ENCODE measurements around the gene MAFG.

Gene MAFG

DNA sequence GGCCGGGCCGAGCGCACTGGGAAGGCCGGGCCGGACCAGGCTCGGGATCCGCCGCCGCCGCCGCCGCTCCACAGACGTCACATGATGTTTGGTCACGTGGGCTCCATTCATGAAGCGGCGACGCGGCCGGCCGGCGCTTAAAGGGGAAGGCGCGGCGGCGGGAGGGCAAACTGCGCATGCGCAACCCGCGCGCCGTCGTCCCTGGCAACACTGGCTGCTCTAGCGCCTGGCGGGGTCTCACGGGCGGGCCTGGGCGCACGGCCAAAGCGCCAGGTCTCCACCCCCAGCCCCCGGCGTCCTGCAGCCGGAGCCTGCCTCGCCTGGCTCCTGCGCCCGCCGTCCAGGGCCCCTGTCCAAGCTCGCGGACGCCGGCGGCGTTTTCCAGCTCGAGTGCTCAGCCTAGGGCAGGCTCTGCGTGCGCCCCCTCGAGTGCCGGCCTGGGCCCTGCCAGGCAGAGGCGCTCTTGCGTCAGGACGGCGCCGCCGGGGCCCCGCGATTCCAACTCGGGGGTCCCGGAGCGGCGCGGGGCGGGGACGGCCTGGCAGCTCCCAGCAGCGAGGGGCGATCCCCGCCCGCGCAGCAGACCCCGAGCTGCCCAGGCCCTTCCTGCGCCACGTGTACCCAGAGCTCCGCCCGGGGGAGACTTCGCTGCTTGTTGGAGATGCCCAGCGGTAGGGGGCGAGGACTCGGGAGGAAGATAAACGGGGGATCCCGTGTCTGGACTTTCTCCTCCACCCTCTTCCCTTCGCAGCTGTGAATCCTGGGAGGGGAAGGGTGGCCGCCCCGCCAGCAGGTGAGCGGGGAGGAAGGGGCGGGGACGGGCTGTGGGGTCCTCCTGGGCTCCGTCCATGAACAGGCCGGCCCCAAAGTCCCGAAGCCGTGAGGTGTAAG lies at the start of gene MAFG:
Gene MAFG, minus strand, starts transcription at position 83 of the 891 bp plus-strand sequence. CDS start 4,550 bp downstream, outside the sequence.
- peak; percentile 86 for DNase-seq (ENCODE audit: low spot score)

DNA sequence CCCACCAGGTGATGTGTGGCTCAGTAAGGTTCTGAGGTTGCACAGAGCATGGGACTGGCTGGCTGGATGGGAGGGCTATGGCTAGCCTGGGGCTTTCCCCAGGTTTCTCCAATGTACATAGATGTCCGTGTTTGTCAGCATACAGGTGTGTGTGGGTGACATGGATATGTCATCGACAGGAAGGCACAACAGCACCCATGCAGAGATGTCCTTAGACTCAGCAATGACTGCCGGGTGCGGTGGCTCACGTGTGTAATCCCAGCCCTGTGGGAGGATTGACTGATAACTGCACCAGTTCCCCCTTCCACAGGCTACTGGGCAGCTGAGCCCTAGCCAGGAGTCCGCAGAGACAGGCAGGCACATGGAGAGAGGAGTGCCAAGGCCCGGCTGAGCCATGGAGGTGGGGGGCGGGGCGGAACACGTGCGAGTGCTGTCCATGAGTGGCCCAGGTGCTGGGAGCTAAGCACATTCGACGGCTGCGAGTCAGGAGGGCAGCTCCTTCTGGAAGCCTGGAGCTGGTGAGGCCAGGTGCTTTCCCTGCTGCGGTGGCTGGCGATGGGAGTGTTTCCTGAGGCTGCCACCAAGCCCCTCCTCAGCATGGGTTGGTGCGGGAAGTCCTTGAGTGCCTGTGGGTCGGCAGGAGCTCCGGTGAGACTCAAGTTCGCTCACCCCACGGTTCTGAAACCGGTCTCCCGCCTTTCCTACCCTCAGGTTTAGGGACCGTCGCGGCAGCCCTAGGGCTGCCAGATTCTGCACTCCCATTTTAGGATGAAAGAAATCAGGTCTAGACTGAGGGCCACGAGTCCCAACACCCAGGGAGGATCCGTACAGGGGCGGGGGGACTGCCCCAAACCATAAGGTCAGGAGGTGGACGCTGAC lies 49.0 kb upstream of the MAFG start:
- DNase-seq (ENCODE audit: low spot score) = peak; percentile 12

DNA sequence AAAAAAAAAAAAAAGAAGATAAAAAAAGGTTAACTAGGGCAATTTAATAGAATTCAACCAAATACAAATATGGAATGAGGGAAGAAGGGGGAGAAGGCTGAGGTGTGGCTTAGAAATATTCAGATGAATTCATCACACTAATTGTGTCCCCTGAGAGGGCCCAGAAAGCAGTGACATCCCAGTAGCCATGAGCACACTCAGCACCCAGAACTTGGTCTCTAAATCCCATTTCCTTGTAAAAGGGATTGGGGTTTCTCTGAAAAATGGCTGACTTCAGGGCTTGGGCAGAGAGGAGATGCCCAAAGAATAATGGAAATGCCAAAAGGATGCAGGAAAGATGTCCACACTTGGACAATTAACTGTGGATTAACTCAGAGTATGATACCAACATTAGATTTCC lies 45.9 kb upstream of the MAFG start:
- no peak for DNase-seq (ENCODE audit: low spot score)

DNA sequence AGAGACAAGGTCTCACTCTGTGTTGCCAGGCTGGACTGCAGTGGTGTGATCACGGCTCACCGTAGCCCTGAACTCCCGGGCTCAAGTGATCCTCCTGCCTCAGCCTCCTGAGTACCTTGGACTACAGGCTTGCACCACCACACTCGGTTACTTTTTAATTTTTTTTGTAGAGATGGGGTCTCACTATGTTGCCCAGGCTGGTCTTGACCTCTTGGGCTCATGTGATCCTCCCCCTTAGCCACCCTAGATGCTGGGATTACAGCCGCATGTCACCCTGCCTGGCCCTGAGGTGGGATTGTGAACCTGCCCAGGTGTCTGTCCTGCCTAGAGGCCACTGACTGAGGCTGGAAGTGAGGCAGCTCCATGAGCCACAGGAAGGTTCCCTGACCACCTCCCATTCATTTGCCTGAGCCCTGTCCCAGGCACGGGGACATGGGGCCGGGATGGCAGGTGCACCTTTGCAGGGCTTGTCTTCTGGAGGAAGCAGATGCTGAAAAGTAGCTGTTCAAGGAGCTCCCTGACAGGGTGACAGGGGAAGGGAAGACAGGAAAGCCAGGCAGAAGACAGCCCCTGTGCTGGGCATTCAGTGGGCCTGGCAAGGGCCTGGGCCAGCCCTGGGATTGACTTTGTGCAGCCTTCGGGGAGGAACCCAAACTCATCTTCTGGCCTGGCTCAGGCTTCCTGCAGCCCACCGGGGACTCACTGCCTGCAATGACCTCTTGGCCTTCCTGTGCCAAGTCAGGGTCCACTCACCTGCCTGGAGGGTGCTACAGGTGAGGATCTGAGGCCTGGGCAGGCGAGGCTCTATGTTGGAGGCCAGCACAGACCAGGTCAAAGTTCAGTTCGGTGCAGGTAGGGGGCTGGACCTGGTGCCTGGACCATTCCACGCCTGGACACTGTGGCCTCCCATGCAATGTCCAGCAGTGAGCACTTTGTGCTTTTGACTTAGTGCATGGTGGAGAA lies 41.6 kb upstream of the MAFG start:
- no peak for DNase-seq (ENCODE audit: low spot score)

DNA sequence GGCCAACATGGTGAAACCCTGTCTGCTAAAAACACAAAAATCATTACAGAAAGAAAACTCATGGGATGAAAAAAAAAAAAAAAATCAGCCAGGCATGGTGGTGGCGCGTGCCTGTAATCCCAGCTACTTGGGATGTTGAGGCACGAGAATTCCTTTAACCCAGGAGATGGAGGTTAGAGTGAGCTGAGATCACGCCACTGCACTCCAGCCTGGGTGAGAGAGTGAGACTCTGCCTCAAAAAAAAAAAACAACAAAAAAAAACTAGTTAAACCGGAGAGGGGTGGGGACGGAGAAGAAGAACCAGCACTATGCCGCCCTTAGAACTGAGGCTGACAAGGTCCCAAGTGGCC lies 40.8 kb upstream of the MAFG start:
- DNase-seq (ENCODE audit: low spot score) = no peak

DNA sequence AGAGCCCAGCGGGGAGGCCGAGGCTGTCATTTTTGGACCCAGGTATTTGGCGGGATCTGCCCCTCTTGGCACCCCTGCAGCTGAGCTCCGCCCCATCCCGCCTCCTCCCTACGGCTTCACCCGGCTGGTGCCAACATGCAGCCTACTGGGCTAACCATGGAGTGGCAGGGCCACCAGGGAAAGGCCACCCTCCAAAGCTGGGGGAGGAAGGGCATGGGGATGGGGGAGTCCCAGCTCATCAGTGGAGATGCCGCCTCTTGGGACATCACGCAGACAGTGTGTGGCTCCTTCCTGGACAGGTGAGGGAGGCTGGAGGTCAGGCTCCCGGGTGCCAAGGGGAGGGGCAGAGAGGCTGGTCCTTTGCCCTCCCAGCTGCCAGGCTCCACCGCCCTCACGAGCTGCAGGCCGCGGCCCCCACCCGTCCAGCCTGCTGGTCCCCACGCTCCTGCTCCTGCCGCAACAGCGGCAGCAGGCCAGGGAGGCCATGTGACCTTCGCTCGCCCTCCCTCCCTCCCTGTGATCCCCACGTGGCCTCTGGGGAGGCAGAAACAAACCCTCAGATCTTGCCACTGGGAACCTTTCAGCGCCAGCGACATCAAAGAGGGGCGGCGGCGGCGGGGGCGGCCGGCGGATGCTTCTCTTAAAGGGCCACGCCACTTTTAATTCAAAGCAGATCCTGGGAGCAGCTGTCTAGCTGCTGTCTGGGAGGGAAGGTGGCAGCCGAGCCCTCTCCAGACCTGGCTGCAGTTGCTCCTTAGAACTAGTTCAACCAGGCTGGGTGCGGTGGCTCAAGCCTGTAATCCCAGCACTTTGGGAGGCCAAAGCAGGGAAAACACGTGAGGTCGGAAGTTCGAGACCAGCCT lies 40.2 kb upstream of the MAFG start:
- DNase-seq (ENCODE audit: low spot score) = peak; percentile 88

DNA sequence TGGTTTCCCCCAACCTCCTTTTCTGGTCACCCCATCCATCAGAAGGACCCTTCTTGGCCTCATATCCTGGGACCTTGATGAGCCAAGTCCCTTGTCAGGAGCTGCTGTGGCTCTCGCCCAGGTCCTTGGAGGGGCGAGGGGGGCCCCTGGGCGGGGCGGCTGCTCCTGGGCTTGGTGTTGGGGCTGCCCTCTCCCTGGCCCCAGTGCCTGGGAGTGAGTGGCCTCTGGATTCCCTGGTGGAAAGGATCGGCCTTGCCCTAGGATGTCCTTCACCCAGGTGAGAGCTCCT lies 39.7 kb upstream of the MAFG start:
- no peak for DNase-seq (ENCODE audit: low spot score)

DNA sequence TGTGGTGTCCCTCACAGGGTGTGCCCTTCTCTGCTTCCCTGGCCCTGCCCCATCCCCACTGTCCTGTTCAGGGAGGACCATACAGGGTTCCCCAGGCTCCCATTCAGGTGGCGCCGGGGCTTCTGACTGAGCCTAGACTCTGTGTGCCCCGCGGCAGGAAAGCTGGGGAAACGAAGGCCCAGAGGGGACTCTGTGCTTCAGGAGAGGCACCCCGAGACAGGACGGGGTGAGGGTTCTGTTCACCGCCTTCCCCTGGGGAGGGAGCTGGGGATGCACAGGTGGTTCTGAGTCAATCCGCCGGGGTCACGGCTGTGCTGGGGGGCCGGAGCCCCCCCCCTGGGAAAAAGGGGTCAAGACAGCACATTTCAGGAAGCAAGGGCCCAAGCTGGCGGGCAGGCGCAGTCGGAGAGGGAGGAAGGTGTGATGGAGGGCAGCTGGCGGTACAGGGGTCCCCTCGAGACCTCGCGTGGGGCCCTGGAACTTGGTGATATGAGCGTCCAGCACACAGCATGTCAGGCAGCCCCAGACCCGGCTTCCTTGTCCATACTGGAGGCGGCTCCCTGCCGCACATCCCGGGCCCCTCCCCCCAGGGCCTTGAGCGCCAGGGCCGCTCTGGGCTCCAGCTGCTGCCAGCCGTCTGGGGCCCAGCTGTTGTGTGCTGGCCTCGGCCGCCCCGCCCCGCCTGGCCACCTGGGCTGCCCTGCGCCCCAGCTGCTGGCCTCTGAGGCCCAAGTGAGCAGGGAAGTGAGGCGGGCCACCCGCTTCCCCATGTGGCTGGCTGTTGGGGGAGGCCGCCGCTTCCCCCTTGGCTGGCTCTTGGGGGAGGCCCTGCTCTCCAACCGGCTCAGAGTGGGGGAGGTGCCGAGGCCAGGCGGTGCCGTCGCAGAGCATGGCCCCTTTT lies 39.1 kb upstream of the MAFG start:
- no peak for DNase-seq (ENCODE audit: low spot score)

DNA sequence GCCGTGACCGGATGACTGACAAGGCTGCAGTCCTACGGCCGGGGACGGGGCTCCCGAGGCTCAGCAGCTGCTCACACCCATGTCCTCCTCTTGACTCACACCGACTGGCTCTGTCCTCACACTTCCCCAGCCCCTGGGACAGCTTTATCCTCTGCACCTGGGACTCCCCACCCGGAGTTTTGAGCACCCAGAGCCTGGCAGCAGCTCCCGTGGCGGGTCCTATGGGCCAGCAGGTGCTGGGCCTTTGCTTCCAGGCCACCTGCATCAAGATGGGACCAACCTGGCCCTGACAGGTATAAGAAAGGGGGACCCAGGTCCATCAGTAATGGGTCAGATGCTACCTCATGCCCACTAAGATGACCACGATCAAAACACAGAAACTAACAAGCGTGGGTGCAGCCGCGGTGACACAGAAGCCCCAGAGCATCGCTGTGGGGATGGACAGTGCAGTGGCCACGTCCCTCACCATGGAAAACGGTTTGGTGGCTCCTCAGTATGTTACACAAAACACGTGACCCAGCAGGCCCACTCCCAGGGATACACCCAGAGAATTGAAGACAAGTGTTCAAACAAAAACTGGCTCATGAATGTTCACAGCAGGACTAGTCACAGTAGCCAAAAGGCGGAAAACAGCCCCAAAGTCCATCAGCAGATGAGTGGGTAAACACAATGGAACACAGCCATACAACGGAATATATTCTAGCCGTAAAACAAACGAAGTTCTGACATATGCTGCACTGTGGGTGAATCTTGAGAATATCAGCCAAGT lies 36.7 kb upstream of the MAFG start:
- DNase-seq (ENCODE audit: low spot score) = no peak

DNA sequence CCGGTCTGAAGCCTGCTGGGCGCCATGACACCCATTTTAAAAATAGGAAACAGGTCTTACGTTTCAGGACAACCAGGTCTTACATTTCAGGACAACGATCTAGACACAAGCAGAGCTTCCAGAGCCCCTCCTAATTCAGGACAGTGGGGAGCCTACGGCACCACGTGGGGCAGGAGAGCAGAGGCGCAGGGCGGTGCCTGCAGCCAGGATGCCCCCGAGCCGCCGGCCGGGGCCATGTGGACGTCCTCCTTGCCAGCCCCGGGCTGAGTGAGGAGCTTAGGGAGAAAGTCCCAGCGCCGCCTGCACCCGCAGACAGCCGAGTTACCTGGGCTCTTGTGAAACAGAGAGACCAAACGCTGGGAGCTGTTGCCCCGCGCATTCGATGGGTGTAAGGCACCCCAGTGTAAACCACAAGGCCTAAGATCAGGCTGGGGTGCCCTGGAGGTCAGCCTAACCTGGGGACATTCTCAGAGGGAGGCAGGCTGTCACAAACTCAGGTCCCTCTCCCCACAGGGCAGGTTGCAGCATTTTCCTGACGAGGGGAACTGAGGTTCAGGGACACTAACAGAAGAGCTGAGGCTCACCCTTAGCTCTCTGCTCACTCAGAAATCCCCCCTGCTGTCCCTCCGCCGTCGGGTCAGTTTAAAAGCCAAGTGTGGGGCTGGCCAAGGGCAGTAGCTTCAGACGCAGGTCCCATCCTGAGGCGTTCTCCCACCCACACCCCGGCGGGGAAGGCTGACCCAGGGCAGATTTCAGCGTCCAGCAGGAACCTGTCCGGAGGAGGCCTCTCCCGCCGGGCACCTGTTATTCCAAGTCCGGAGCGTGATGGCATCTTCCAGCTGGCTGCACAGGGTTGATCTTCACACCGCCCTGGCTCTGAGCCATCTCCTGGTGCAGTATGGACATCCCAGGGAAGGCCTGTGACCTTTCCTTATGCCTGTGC lies 35.2 kb upstream of the MAFG start:
- DNase-seq (ENCODE audit: low spot score) = no peak

DNA sequence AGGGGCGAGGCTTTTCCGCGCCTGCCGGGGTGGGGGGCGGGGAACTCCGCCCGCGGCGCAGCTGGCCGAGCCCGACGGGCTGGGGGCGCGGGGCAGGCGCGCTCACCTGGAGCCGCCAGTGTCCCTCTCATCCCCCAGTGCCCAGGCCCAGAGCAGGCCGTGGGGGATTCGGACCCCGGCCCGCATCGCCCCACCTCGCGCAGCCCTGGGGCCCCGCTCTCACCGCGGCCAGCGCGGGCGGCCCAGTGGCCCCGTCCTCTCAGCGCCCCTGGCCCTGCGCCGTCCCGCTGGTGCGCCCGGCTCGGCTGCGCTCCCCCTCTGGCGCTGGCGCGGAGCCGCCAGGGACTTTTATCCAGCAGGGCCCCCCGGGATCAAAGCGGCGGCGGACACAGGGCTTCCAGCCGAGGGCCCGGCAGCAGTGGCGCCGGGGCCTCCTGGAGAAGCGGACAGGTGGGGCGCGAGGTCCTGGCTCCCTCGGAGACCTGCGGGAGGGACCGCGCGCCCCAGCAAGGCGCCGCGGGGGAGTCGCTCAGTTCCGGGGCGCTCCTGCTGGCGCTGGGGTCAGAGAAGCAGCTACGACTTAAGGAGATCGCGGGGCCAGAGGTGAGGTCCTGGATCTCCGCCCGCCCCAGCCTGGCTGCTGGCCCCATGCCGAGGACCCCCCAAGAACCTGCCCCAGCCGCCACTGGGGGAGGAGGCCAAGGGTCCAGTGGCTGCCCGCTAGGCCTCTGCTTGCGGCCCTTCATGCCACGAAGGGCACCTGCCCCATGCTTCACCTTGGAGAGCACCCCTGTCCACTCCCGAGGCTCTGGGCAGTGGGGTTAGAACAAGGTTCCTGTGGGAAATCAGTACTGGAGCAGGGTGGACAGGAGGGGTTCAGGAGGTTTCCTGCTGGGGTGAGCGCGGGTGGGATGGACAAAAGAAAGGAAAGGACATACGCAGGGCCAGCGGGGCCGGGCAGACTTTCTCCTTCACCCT lies 34.3 kb upstream of the MAFG start:
- DNase-seq (ENCODE audit: low spot score) = no peak

DNA sequence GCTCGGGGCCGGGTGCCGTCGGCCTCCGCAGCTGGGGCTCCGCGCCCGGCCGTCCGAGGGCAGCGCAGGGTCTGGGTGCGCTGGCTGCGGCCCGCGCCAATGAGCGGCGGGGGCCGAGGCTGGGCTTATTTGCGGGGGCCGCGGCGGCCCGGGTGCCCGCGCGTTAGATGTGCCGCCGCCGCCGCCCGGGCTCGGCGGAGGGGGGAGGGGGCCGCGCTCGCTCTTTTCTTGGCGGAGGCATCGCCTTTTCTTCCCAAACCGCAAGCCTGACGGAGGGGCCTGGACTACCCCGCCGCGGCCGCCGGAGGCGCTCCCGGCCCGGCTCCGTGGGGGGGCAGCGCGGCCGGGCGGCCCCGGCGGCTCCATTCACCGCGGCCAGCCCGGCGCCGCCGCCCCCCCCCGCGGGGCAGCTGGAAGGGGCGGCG lies 33.6 kb upstream of the MAFG start, which contains the start of gene NOTUM:
Gene NOTUM, minus strand, starts transcription at position 101 of the 425 bp plus-strand sequence. CDS start 278 bp downstream, outside the sequence.
- DNase-seq (ENCODE audit: low spot score) = no peak

DNA sequence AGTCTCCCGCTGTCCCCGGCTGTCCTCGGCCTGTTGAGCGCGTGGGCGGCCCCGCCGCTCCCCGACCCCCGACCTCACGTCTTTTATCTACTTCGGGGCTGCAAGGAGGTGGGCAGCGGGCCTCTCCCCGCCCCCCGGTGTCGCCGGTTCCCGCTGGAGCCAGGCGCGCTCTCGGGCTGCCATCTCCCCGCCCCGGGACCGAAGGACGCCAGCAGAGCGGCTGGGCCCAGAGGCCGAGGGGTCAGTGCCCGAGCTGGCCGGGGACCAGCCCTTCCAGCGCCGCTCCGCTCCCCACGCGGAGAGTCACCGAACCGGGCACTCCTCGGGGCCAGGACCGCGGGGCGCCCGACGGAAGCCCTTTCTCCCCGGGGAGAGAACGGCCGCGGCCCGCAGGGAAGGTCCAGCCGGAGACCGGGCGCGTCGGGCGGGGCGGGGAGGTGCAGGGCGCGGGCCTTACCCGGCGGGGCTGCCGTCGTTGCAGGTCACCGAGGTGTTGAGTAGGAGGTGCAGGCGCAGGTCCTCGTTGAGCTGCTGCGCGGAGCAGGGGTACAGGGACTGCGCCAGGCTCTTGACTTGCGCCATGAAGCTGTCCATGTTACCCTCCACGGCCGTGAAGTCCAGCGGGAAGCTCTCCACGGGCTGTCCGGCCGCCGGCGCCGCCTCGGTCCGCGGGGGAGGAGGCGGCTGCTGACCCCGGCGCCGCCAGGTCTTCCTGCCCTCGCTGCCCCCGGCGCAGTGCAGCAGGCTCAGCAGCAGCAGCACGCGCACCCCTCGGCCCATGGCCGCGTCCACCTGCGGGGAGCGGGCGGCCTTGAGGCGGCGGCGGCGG lies 32.8 kb upstream of the MAFG start:
- DNase-seq (ENCODE audit: low spot score) = no peak

DNA sequence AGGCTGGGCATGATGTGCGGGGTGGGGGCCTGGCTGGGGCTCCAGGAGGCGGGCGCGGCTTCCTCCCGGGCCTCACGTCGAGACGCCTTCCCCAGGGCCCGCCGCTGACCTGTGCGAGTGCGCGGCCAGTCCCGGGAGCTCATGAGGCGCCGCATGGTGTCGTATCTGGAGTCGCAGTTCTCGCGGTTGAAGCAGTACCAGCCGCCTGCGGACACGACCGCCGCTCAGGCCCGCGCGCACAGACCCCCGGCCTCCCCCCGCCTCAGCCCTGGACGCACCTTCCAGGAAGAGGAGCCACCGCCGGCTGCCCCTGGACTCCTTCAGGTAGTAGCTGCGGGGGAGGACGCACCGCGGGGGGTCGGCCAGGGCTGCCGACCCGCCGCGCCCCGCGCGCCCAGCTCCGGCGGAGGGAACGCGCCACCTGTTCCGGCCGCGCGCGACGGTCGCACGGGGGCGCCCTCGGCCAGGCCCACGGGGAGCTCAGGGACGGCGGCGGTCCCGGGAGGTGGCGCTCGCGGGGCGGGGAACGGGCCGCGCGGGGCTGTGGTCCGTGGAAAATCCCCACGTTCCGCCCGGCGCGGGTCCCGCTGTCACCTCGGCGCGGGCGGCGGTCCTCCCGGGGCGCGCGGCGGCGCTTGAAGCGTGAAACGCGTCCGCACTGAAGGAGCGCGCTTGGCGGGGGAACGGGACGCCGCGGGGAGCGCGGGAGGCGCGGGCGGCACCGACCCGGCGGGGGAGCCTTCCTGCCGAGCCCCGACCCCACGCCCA lies 32.0 kb upstream of the MAFG start:
- peak; percentile 79 for DNase-seq (ENCODE audit: low spot score)

Data from CD4-positive, alpha-beta T cell treated with Interleukin-15 for 4 hours (primary cell).